Spleen (tissue), 11 donors: ENCODE results near the gene PRPF4. TPM values are rescaled to one million over a fixed set of nuclear protein-coding genes. Genes with fewer than 3 reads are reported as not detected.
"Not testable (repeated sequence)": the region's sequence is repeated elsewhere in the genome, so short reads cannot be mapped to it uniquely, and the experiment has no call there.

Experiments
- DNase-seq: peaks from one replicate; pipeline ENCODE4 v3.0.0-alpha.2; 2020
- H3K27ac ChIP-seq, 8 donors: fragments of 200-600 bp; sonication (generic) in 7 of 8; 1 replicate in 4 of 8; 2 replicates in 4 of 8; pipeline versions ENCODE4 v1.5.0 to v1.8.0; 2016 to 2021; ENCODE audit warnings: inconsistent platforms in 4 of 8, mild to moderate bottlenecking in 4 of 8, moderate library complexity in 1 of 8
- H3K27me3 ChIP-seq, 7 donors: fragments of 200-600 bp; sonication (generic) in 6 of 7; replicated peaks in 1 of 7; 1 replicate in 4 of 7; 2 replicates in 3 of 7; pipeline versions ENCODE4 v1.5.0 to v1.8.0; 2016 to 2021; ENCODE audit warnings: inconsistent platforms in 3 of 7, mild to moderate bottlenecking in 1 of 7
- H3K36me3 ChIP-seq, 6 donors: fragments of 200-600 bp; sonication (generic) in 5 of 6; 1 replicate in 4 of 6; 2 replicates in 2 of 6; pipeline versions ENCODE4 v1.5.0 to v1.8.0; 2016 to 2021; ENCODE audit warnings: inconsistent platforms in 2 of 6
- H3K4me1 ChIP-seq, 6 donors: fragments of 200-600 bp; sonication (generic) in 5 of 6; 1 replicate in 3 of 6; 2 replicates in 3 of 6; pipeline versions ENCODE4 v1.5.0 to v1.8.0; 2016 to 2021; ENCODE audit warnings: inconsistent platforms in 3 of 6
- H3K4me3 ChIP-seq, 8 donors: fragments of 200-600 bp; sonication (generic) in 7 of 8; 1 replicate in 4 of 8; 2 replicates in 4 of 8; pipeline versions ENCODE4 v1.5.0 to v1.8.0; 2016 to 2021; ENCODE audit warnings: inconsistent platforms in 4 of 8, mild to moderate bottlenecking in 4 of 8, moderate library complexity in 2 of 8
- H3K9me3 ChIP-seq, 8 donors: fragments of 200-600 bp; sonication (generic) in 7 of 8; 1 replicate in 4 of 8; 2 replicates in 4 of 8; pipeline versions ENCODE4 v1.5.0 to v1.8.0; 2016 to 2021; ENCODE audit warnings: inconsistent platforms in 4 of 8
- POLR2A ChIP-seq, 3 donors: fragments of 450-650 bp; IDR thresholded peaks; one replicate each; pipeline ENCODE4 v1.5.1; 2017; ENCODE audit warnings: antibody characterized with exemption in 3 of 3, mild to moderate bottlenecking in 1 of 3
- POLR2AphosphoS5 ChIP-seq, 3 donors: sonication (generic); formaldehyde crosslinking; IDR thresholded peaks; one replicate each; pipeline ENCODE4 v1.5.1; 2017; ENCODE audit warnings: antibody characterized with exemption in 3 of 3
- whole genome bisulfite sequencing, 5 donors: extraction: QIAGEN DNeasy Blood & Tissue Kit in 3 of 5; methylation state at CpG; one replicate each; pipeline versions ENCODE4 v1.1.5 to v1.1.7; 2013 to 2018; 5-methylcytosine and 5-hydroxymethylcytosine counted together
- intact Hi-C: fragments of 100-400 bp; cut with DNase I; formaldehyde crosslinking; loops from one replicate; pipeline ENCODE4 v1.15.0; 2023; ENCODE audit warnings: low total_unique reads
- polyA plus RNA-seq, 3 donors: library from polyadenylated mRNA; stranded (reverse); fragments of 200-250 nt; gene quantifications; one replicate each; pipeline ENCODE4 v1.2.1, GENCODE V29; 2013
- total RNA-seq, 7 donors: library from RNA; depleted of rRNA in 3 of 7; stranded (reverse); fragments of >200 nt in 3 of 7; fragmentation: NEBNext Ultra II Directional in 4 of 7; extraction: Animal tissue kit (Norgen Biotek cat#: 25700) in 4 of 7; gene quantifications; one replicate each; pipeline versions ENCODE4 v1.1.0 to v1.2.1, GENCODE V29; 2016 to 2021
- TF ChIP-seq, protein P1 (sequence below), 11 experiments: fragments of 200-600 bp in 7 of 11; fragments of 450-650 bp in 4 of 11; sonication (generic) in 4 of 11; IDR thresholded peaks in 8 of 11; conservative IDR thresholded peaks in 3 of 11; 1 replicate in 7 of 11; 2 replicates in 4 of 11; pipeline versions ENCODE4 v1.4.0 to v1.8.0; 2016 to 2021; ENCODE audit warnings: antibody characterized with exemption in 11 of 11, inconsistent platforms in 4 of 11, mild to moderate bottlenecking in 1 of 11
- donor health status: healthy with polysubstance abuse.
- donor health status: DM: no; HTN: no; CAD: no; lungs with moderate emphysema.
- donor health status: DM: no; HTN: no; CAD: no.
- donor health status: Bipolar disorder and iron deficiency.
- donor health status: healthy.
- donor health status: DM: no; HTN: no; CAD: no.
- donor health status: DM: yes; HTN: yes; CAD: no.

PRPF4 gene
- total and polyA plus RNA-seq, 10 donors = 7.7 to 20.2 (median 16.9) TPM

DNA sequence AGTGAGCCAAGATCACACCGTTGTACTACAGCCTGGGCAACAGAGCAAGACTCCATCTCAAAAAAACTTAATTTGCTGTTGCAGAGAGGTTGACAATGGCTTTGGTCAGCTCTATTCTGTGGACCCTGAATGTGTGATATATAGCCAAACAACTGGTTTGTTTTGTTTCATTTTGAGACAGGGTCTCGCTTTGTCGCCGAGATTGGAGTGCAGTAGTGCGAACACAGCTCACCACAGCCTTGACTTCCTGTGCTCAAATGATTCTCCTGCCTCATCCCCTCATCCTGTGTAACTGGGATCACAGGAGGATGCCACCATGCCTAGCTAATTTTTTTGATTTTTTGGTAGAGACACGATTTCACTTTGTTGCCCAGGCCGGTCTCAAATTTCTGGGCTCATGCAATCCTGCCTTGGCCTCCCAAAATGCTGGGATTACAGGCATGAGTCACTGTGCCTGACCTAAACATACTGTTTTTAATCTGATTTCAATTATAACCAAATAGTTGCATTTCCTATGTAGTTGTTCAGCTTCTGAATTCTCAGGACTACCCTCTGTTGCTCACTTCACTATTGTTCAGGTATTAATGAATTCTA is 17.9 kb downstream of the PRPF4 start:
- Histone ChIP-seq H3K4me3 (no peak overlapping the region), H3K27me3 (no peaks in the 10 kb centered on the region), H3K27ac (no peak overlapping the region), H3K9me3 (no peaks in the 10 kb centered on the region), H3K36me3 (peaks cover 0 to 59% (median 51%) of the 10 kb centered on the region in 6 donors), H3K4me1 (no peaks in the 10 kb centered on the region)
- no peak for DNase-seq
- intact Hi-C loops = no loop called here
- TF ChIP-seq POLR2AphosphoS5 (IDR thresholded peaks at IDR 0.05) = no peak
- TF ChIP-seq, protein P1, sequence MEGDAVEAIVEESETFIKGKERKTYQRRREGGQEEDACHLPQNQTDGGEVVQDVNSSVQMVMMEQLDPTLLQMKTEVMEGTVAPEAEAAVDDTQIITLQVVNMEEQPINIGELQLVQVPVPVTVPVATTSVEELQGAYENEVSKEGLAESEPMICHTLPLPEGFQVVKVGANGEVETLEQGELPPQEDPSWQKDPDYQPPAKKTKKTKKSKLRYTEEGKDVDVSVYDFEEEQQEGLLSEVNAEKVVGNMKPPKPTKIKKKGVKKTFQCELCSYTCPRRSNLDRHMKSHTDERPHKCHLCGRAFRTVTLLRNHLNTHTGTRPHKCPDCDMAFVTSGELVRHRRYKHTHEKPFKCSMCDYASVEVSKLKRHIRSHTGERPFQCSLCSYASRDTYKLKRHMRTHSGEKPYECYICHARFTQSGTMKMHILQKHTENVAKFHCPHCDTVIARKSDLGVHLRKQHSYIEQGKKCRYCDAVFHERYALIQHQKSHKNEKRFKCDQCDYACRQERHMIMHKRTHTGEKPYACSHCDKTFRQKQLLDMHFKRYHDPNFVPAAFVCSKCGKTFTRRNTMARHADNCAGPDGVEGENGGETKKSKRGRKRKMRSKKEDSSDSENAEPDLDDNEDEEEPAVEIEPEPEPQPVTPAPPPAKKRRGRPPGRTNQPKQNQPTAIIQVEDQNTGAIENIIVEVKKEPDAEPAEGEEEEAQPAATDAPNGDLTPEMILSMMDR (IDR thresholded peaks at IDR 0.05 in 8 of 11, conservative IDR thresholded peaks at IDR 0.05 in 3 of 11) = no peak
- no peak for TF ChIP-seq POLR2A (IDR thresholded peaks at IDR 0.05)
- 75 to 86% (median 82%) methylated on average over 7 of the region's 7 CpGs for WGBS, 5 donors

DNA sequence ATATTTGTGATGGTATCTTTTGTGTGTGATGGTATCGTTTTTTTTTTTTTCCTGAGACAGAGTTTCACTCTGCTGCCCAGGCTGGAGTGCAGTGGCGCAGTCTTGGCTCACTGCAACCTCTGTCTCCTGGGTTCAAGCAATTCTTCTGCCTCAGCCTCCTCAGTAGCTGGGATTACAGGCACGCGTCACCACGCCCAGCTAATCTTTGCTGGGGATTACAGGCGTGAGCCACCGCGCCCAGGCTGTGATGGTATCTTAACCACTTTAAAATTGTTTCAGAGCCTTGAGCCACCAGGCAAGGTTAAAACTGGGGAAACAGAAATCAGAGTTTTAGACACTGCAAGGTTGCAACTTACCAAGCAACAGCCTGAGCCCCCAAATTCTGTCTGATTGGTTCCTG is 20.8 kb downstream of the PRPF4 start:
- H3K36me3 ChIP-seq = peaks cover 0 to 30% (median 23%) of the 10 kb centered on the region in 6 donors
- H3K4me1 ChIP-seq, intact Hi-C loops, H3K4me3 ChIP-seq, H3K27ac ChIP-seq, H3K27me3 ChIP-seq, DNase-seq, H3K9me3 ChIP-seq: not testable (repeated sequence)
- WGBS, 5 donors = 90 to 96% (median 92%) methylated on average over 8 of the region's 8 CpGs

DNA sequence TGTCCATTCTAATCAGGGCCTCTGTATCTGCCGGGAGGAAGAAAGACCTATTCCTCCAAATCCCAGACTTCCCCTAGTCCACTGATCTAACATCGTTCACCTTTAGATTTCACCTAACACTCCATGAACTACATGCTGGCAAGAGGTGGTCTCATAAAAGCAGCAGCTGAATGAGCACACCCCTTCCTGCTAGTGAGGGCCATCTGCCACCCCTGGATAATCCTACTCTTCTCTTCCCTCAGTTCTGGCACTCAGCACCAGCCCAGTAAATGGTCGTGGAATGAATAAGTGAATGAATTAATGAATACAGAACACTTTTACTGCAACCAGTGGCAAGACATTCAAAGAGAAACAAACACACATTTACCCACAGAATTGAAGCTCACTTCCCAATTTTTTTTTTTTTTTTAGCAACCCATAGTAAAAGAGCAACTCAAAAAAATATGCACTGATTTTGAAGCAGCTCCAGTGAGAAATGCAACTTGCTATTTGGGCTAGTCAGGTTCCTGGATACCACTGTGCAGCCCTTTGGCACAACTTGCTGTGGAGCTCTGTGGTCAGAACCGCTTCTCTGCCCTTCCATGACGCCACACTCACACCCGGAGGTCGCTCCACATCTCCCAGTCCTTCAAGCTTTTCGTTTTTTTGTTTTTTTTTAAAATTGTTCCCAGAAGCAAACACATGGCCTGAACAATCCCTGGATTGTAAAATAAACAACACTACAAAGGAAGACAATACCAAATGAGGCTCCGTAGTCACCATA is 21.5 kb downstream of the PRPF4 start:
- H3K36me3 ChIP-seq = peaks cover 0 to 23% (median 15%) of the 10 kb centered on the region in 6 donors
- no peaks in the 10 kb centered on the region for H3K27me3 ChIP-seq
- no peak overlapping the region for H3K27ac ChIP-seq
- peaks cover 0 to 6% (median 0%) of the 10 kb centered on the region in 6 donors for H3K4me1 ChIP-seq
- H3K4me3 ChIP-seq = no peak overlapping the region
- TF ChIP-seq POLR2A (IDR thresholded peaks at IDR 0.05) (no peak), POLR2AphosphoS5 (IDR thresholded peaks at IDR 0.05) (no peak)
- TF ChIP-seq, protein P1 (IDR thresholded peaks at IDR 0.05 in 8 of 11, conservative IDR thresholded peaks at IDR 0.05 in 3 of 11) = no peak
- H3K9me3 ChIP-seq = no peaks in the 10 kb centered on the region
- 75 to 84% (median 82%) methylated on average over 9 of the region's 9 CpGs for WGBS, 5 donors
- intact Hi-C loops = no loop called here
- no peak for DNase-seq

DNA sequence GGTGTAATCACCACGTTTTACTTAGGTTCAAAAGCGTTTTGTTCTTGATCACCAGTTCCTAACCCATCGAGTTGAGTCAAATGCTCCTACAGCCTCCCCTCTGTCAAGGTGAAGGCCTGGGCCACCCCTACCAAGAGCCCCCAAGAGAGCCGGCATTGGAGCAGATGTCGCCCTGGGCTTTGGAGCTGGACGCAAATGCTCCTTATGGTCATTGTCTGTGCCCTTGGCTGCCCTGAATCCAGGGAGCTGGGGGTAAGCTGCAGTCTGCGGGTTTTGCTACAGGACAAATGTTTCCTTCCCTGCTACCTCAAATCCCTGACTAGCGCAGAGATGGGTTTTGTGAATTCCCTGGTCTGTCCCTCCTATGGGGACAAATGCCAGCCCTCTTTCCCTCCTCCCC is 22.9 kb downstream of the PRPF4 start:
- H3K9me3 ChIP-seq = no peaks in the 10 kb centered on the region
- DNase-seq = no peak
- intact Hi-C loops = no loop called here
- H3K27me3 ChIP-seq = no peaks in the 10 kb centered on the region
- H3K27ac ChIP-seq = no peak overlapping the region
- TF ChIP-seq POLR2AphosphoS5 (IDR thresholded peaks at IDR 0.05) = no peak
- TF ChIP-seq POLR2A (IDR thresholded peaks at IDR 0.05) = no peak
- TF ChIP-seq, protein P1 (IDR thresholded peaks at IDR 0.05 in 8 of 11, conservative IDR thresholded peaks at IDR 0.05 in 3 of 11) = no peak
- 87 to 96% (median 91%) methylated on average over 8 of the region's 8 CpGs for WGBS, 5 donors
- peaks cover 0 to 10% (median 2%) of the 10 kb centered on the region in 6 donors for H3K36me3 ChIP-seq
- no peak overlapping the region for H3K4me3 ChIP-seq
- peaks cover 0 to 6% (median 0%) of the 10 kb centered on the region in 6 donors for H3K4me1 ChIP-seq
